H1 (cell line): ENCODE results near the gene RIT2. TPM values are rescaled to one million over a fixed set of nuclear protein-coding genes. Genes with fewer than 3 reads are reported as not detected.
A peak's percentile ranks its signal among the peaks of the same experiment; 100 is the strongest.

Experiments
- CTCF ChIA-PET: fragments of 300-600 bp; sonication (Branson Sonifier 250); formaldehyde crosslinking; loops from one replicate; lab custom pipeline; 2021; ENCODE audit not compliant: partially characterized antibody; lab: Charles Lee
- POLR2A ChIA-PET: fragments of 300-600 bp; sonication (Branson Sonifier 250); formaldehyde crosslinking; loops from one replicate; lab custom pipeline; 2021; ENCODE audit warnings: inconsistent platforms; ENCODE audit not compliant: partially characterized antibody; lab: Charles Lee
- DNase-seq, 2 experiments: peaks; one replicate each; pipeline versions ENCODE4 v3.0.0 to v3.0.0-alpha.2; 2010 to 2022; ENCODE audit warnings: low spot score in 2 of 2, low read depth in 1 of 2, mixed read lengths in 1 of 2
- FAIRE-seq: peaks from 2 replicates; lab custom pipeline; 2011; peaks lifted over from hg19 to GRCh38; lab: Jason Lieb, UNC
- H2AFZ ChIP-seq: 2 replicates; pipeline ENCODE4 v1.8.1; 2012; ENCODE audit warnings: low read length, inconsistent platforms
- H2AK5ac ChIP-seq: 2 replicates; pipeline ENCODE4 v1.6.1; 2013; ENCODE audit warnings: low read depth, low read length
- H2BK120ac ChIP-seq: replicated peaks from 2 replicates; pipeline ENCODE3; 2013; ENCODE audit warnings: low read depth, low read length, inconsistent platforms
- H2BK12ac ChIP-seq: 2 replicates; pipeline ENCODE4 v1.6.1; 2013; ENCODE audit warnings: low read depth, low read length
- H2BK15ac ChIP-seq: 2 replicates; pipeline ENCODE4 v1.6.1; 2013; ENCODE audit warnings: low read length
- H2BK20ac ChIP-seq: 2 replicates; pipeline ENCODE4 v1.6.1; 2013; ENCODE audit warnings: low read length
- H2BK5ac ChIP-seq: 2 replicates; pipeline ENCODE4 v1.6.1; 2013; ENCODE audit warnings: low read depth, low read length
- H3K14ac ChIP-seq: 2 replicates; pipeline ENCODE4 v1.6.1; 2013; ENCODE audit warnings: inconsistent platforms; ENCODE audit not compliant: insufficient read length
- H3K18ac ChIP-seq: 2 replicates; pipeline ENCODE4 v1.6.1; 2013; ENCODE audit warnings: low read length; ENCODE audit errors: extremely low read depth
- H3K23ac ChIP-seq: 2 replicates; pipeline ENCODE4 v1.6.1; 2013; ENCODE audit warnings: inconsistent platforms; ENCODE audit not compliant: insufficient read length
- H3K23me2 ChIP-seq: 2 replicates; pipeline ENCODE4 v1.6.1; 2013; ENCODE audit warnings: low read depth, low read length
- H3K27ac ChIP-seq: 2 replicates; pipeline ENCODE4 v1.6.1; 2011; ENCODE audit warnings: low read depth, low read length, inconsistent platforms
- H3K27me3 ChIP-seq, 4 experiments: replicated peaks in 1 of 4; 1 replicate in 1 of 4; 2 replicates in 3 of 4; pipeline versions ENCODE4 v1.6.1 to v1.8.1; 2011 to 2013; ENCODE audit warnings: low read length in 3 of 4, mild to moderate bottlenecking in 3 of 4, inconsistent platforms in 2 of 4, mixed read lengths in 2 of 4, moderate library complexity in 1 of 4; ENCODE audit not compliant: control insufficient read depth in 3 of 4, insufficient read depth in 3 of 4; ENCODE audit errors: extremely low read depth in 1 of 4
- H3K36me3 ChIP-seq, 4 experiments: 2 replicates each; pipeline versions ENCODE4 v1.6.1 to v1.8.1; 2011 to 2013; ENCODE audit warnings: mild to moderate bottlenecking in 4 of 4, low read length in 3 of 4, moderate library complexity in 2 of 4, control low read depth in 1 of 4, inconsistent platforms in 1 of 4; ENCODE audit not compliant: insufficient read depth in 4 of 4, control insufficient read depth in 2 of 4
- H3K4ac ChIP-seq: replicated peaks from 2 replicates; pipeline ENCODE3; 2013; ENCODE audit warnings: low read length, low read depth, mixed read lengths, inconsistent platforms; ENCODE audit not compliant: insufficient read length
- H3K4me1 ChIP-seq, 4 experiments: replicated peaks in 1 of 4; 1 replicate in 1 of 4; 2 replicates in 3 of 4; pipeline versions ENCODE4 v1.6.1 to v1.8.1; 2011 to 2013; ENCODE audit warnings: low read length in 3 of 4, inconsistent platforms in 2 of 4, mixed read lengths in 1 of 4; ENCODE audit not compliant: insufficient read depth in 4 of 4, control insufficient read depth in 3 of 4
- H3K4me2 ChIP-seq, 2 experiments: 2 replicates each; pipeline versions ENCODE4 v1.6.1 to v1.8.1; 2011 to 2013; ENCODE audit warnings: low read depth in 2 of 2, low read length in 2 of 2, control low read depth in 1 of 2, inconsistent platforms in 1 of 2, mild to moderate bottlenecking in 1 of 2; ENCODE audit not compliant: insufficient read depth in 1 of 2
- H3K4me3 ChIP-seq, 4 experiments: fragments of 200-600, 300-600 bp in 1 of 4; sonication (generic), shearing (Covaris generic), sonication (Bioruptor Twin) in 1 of 4; 2 replicates each; pipeline versions ENCODE4 v1.5.1 to v1.8.1; 2011 to 2016; ENCODE audit warnings: low read length in 4 of 4, low read depth in 3 of 4, control low read depth in 2 of 4, inconsistent platforms in 2 of 4, mild to moderate bottlenecking in 2 of 4, mixed read lengths in 1 of 4, moderate library complexity in 1 of 4; ENCODE audit not compliant: insufficient read depth in 2 of 4; ENCODE audit errors: extremely low read depth in 1 of 4
- H3K56ac ChIP-seq: replicated peaks from 2 replicates; pipeline ENCODE3; 2013; ENCODE audit warnings: low read depth, mild to moderate bottlenecking, mixed read lengths, low read length, inconsistent platforms; ENCODE audit not compliant: insufficient read length
- H3K79me1 ChIP-seq: 2 replicates; pipeline ENCODE4 v1.6.1; 2013; ENCODE audit warnings: low read depth, low read length, control low read depth
- H3K79me2 ChIP-seq, 2 experiments: 2 replicates each; pipeline versions ENCODE4 v1.6.1 to v1.8.1; 2012 to 2013; ENCODE audit warnings: low read length in 2 of 2, mild to moderate bottlenecking in 2 of 2, inconsistent platforms in 1 of 2; ENCODE audit not compliant: insufficient read depth in 2 of 2, control insufficient read depth in 1 of 2
- H3K9ac ChIP-seq, 4 experiments: replicated peaks in 1 of 4; 1 replicate in 1 of 4; 2 replicates in 3 of 4; pipeline versions ENCODE4 v1.6.1 to v1.8.1; 2011 to 2013; ENCODE audit warnings: low read depth in 3 of 4, low read length in 3 of 4, control low read depth in 2 of 4, mild to moderate bottlenecking in 2 of 4, moderate library complexity in 2 of 4, inconsistent platforms in 1 of 4; ENCODE audit errors: extremely low read depth in 1 of 4
- H3K9me3 ChIP-seq, 2 experiments: 2 replicates each; pipeline versions ENCODE4 v1.6.1 to v1.8.1; 2012 to 2013; ENCODE audit warnings: mild to moderate bottlenecking in 2 of 2, moderate library complexity in 2 of 2, control low read depth in 1 of 2, inconsistent platforms in 1 of 2, low read depth in 1 of 2, low read length in 1 of 2, mixed read lengths in 1 of 2; ENCODE audit not compliant: insufficient read depth in 2 of 2
- H4K20me1 ChIP-seq, 2 experiments: replicated peaks in 1 of 2; 2 replicates each; pipeline versions ENCODE3 to v1.8.1; 2011 to 2013; ENCODE audit warnings: inconsistent platforms in 2 of 2, low read length in 2 of 2, mild to moderate bottlenecking in 1 of 2; ENCODE audit not compliant: insufficient read depth in 2 of 2, control insufficient read depth in 1 of 2
- H4K5ac ChIP-seq: 2 replicates; pipeline ENCODE4 v1.6.1; 2013; ENCODE audit warnings: low read length, low read depth, mixed read lengths, inconsistent platforms; ENCODE audit not compliant: insufficient read length
- H4K8ac ChIP-seq: 2 replicates; pipeline ENCODE4 v1.8.0; 2013; ENCODE audit warnings: mild to moderate bottlenecking, moderate library complexity, low read length, inconsistent platforms; ENCODE audit not compliant: insufficient read depth; ENCODE audit errors: extremely low read depth
- H4K91ac ChIP-seq: replicated peaks from 2 replicates; pipeline ENCODE3; 2013; ENCODE audit warnings: low read length, mixed read lengths, inconsistent platforms; ENCODE audit not compliant: insufficient read length
- CBX5 ChIP-seq: fragments of 300-800, 300-1000 bp; sonication (generic); IDR thresholded peaks from 2 replicates; pipeline ENCODE4 v1.7.1; 2016; ENCODE audit warnings: antibody characterized with exemption, low read length, low read depth
- CBX8 ChIP-seq: fragments of 300-800, 300-1000 bp; sonication (generic); IDR thresholded peaks from 2 replicates; pipeline ENCODE4 v1.7.1; 2016; ENCODE audit warnings: low read depth, low read length, borderline replicate concordance
- CEBPB ChIP-seq: IDR thresholded peaks from 2 replicates; pipeline ENCODE4 v1.6.1; 2012; ENCODE audit warnings: low read depth, low read length
- CHD2 ChIP-seq: IDR thresholded peaks from 2 replicates; pipeline ENCODE4 v1.6.1; 2012; ENCODE audit warnings: low read length, improper control_type of control experiment
- GTF2F1 ChIP-seq: IDR thresholded peaks from 2 replicates; pipeline ENCODE4 v1.6.1; 2012; ENCODE audit warnings: low read depth, low read length, improper control_type of control experiment, borderline replicate concordance
- JUN ChIP-seq: IDR thresholded peaks from 2 replicates; pipeline ENCODE4 v1.6.1; 2011; ENCODE audit warnings: low read depth, mild to moderate bottlenecking, improper control_type of control experiment, low read length
- KDM1A ChIP-seq: fragments of 200-600, 300-600 bp; sonication (generic); IDR thresholded peaks from 2 replicates; pipeline ENCODE4 v1.7.1; 2016; ENCODE audit warnings: mild to moderate bottlenecking, low read length, borderline replicate concordance
- POLR2A ChIP-seq, 2 experiments: IDR thresholded peaks; 1 replicate in 1 of 2; 2 replicates in 1 of 2; pipeline ENCODE4 v1.6.1; 2011; ENCODE audit warnings: low read depth in 2 of 2, low read length in 2 of 2, mild to moderate bottlenecking in 2 of 2; ENCODE audit errors: control extremely low read depth in 1 of 2
- POU5F1 ChIP-seq: IDR thresholded peaks from 2 replicates; pipeline ENCODE4 v1.6.1; 2011; ENCODE audit warnings: low read depth, mild to moderate bottlenecking, low read length, moderate library complexity
- RBBP5 ChIP-seq: IDR thresholded peaks from 2 replicates; pipeline ENCODE4 v1.7.1; 2012; ENCODE audit warnings: low read depth, mild to moderate bottlenecking, inconsistent platforms, low read length, moderate library complexity, borderline replicate concordance
- RFX5 ChIP-seq: IDR thresholded peaks from 2 replicates; pipeline ENCODE4 v1.6.1; 2011; ENCODE audit warnings: low read depth, low read length, improper control_type of control experiment, borderline replicate concordance
- SIRT6 ChIP-seq: IDR thresholded peaks from one replicate; pipeline ENCODE4 v1.7.1; 2012; ENCODE audit warnings: low read length, inconsistent platforms
- SUZ12 ChIP-seq: fragments of 200-600 bp; sonication (generic); IDR thresholded peaks from 2 replicates; pipeline ENCODE4 v1.6.1; 2012; ENCODE audit warnings: mild to moderate bottlenecking, inconsistent platforms, low read length, moderate library complexity, mixed read lengths
- YY1 ChIP-seq: IDR thresholded peaks from 2 replicates; pipeline ENCODE4 v1.6.1; 2011; ENCODE audit warnings: low read depth, mild to moderate bottlenecking, low read length
- WGBS, 2 experiments: shearing (Covaris generic) in 1 of 2; methylation state at CpG; one replicate each; pipeline versions ENCODE4 v1.1.6 to v1.1.7; 2013 to 2015; ENCODE audit warnings: low lambda C conversion rate in 2 of 2, mixed read lengths in 2 of 2, inconsistent platforms in 1 of 2, low coverage in 1 of 2, missing lambda C conversion rate in 1 of 2; ENCODE audit not compliant: insufficient replicate concordance in 2 of 2, insufficient coverage in 1 of 2, insufficient read length in 1 of 2; ENCODE audit errors: extremely low coverage in 1 of 2, missing lambda C conversion rate in 1 of 2; 5-methylcytosine and 5-hydroxymethylcytosine counted together
- polyA plus RNA-seq, 7 experiments: library from polyadenylated mRNA; depleted of rRNA in 3 of 7; stranded (reverse) in 5 of 7; unstranded in 2 of 7; fragments of >200 nt in 5 of 7; fragments of 200-250 nt in 2 of 7; gene quantifications; 1 replicate in 5 of 7; 2 replicates in 1 of 7; 4 replicates in 1 of 7; pipeline versions ENCODE4 v1.2.1 to v1.2.3, GENCODE V29; 2011 to 2013; ENCODE audit warnings: missing spikeins in 2 of 7, mixed read lengths in 2 of 7
- total RNA-seq: library from RNA; stranded (reverse); fragmentation: NEBNext Ultra II Directional; extraction: Animal tissue kit (Norgen Biotek cat#: 25700); gene quantifications from 2 replicates; pipeline ENCODE4 v1.2.1, GENCODE V29; 2021
- TF ChIP-seq, protein P1 (sequence below): IDR thresholded peaks from 2 replicates; pipeline ENCODE4 v1.6.1; 2011; ENCODE audit warnings: low read depth, mild to moderate bottlenecking, low read length; ENCODE audit not compliant: insufficient read depth

RIT2 gene
- total and polyA plus RNA-seq, 2 of the 8 experiments (the other 6 are each of a cell fraction or from before 2014, with no cell fraction given), result 0.67 to 3.2 TPM

DNA sequence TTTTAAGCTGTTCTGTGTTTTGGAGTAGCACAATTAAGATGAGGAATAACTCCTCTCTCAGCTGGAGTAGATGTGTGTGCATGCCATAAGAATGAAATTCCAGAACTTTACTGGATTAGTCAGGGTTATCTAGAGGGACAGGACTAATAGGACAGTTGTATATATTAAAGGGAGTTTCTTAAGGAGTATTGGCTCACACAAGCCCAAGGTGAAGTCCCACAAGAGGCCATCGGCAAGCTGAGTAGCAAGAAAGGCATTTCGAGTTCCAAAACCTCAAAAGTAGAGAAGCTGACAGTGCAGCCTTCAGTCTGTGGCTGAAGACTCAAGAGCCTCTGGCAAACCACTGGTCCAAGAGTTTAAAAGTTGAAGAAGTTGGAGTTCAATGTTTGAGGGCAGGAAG lies 113.7 kb downstream of the RIT2 start:
- H4K8ac ChIP-seq, result no peak overlapping the region
- no peak for DNase-seq
- no peak overlapping the region for H2AK5ac ChIP-seq
- 80% methylated on average over 2 of the region's 2 CpGs; no CpG with 5 or more reads in 1 of the 2 experiments for WGBS, 2 experiments
- no peaks in the 10 kb centered on the region for H3K36me3 ChIP-seq
- H4K20me1 ChIP-seq, result no peaks in the 10 kb centered on the region
- ChIA-PET CTCF (interaction anchor here (0.6 kb wide), 1 partner anchor 61 kb away, joined by 4 read pairs; no protein-coding TSS in a partner anchor), POLR2A (no interaction called here)
- H2BK20ac ChIP-seq, result no peak overlapping the region
- H3K14ac ChIP-seq, result no peak overlapping the region
- H3K79me2 ChIP-seq, result no peaks in the 10 kb centered on the region
- no peak overlapping the region for H2BK12ac ChIP-seq
- no peak overlapping the region for H3K56ac ChIP-seq
- no peaks in the 10 kb centered on the region for H3K79me1 ChIP-seq
- H4K5ac ChIP-seq, result no peak overlapping the region
- no peak for FAIRE-seq
- no peak overlapping the region for H3K18ac ChIP-seq
- H2BK5ac ChIP-seq, result no peak overlapping the region
- no peak overlapping the region for H3K9ac ChIP-seq
- H3K4me1 ChIP-seq, result peaks cover 0 to 6% (median 2%) of the 10 kb centered on the region in 4 experiments; a peak in 2 of 7 replicates
- H3K27ac ChIP-seq, result no peak overlapping the region
- no peak overlapping the region for H3K4me3 ChIP-seq
- no peak overlapping the region for H2BK15ac ChIP-seq
- no peak overlapping the region for H2BK120ac ChIP-seq
- no peaks in the 10 kb centered on the region for H3K27me3 ChIP-seq
- H3K4ac ChIP-seq, result no peak overlapping the region
- H2AFZ ChIP-seq, result 0 out of 2 replicates have a peak overlapping the region, but pooled peaks have one; percentile 74
- no peak overlapping the region for H3K23ac ChIP-seq
- no peaks in the 10 kb centered on the region; the same call in 1 of the 2 replicates for H3K23me2 ChIP-seq
- H3K4me2 ChIP-seq, result no peak overlapping the region
- no peaks in the 10 kb centered on the region for H3K9me3 ChIP-seq
- no peak overlapping the region for H4K91ac ChIP-seq
- TF ChIP-seq RFX5, result no peak
- no peak for TF ChIP-seq RBBP5
- no peak for TF ChIP-seq YY1
- no peak for TF ChIP-seq JUN
- TF ChIP-seq, protein P1, sequence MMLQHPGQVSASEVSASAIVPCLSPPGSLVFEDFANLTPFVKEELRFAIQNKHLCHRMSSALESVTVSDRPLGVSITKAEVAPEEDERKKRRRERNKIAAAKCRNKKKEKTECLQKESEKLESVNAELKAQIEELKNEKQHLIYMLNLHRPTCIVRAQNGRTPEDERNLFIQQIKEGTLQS, result no peak
- TF ChIP-seq CEBPB, result no peak
- no peak for TF ChIP-seq CHD2
- no peak for TF ChIP-seq CBX5
- TF ChIP-seq SUZ12, result no peak
- no peak for TF ChIP-seq KDM1A
- no peak for TF ChIP-seq CBX8
- TF ChIP-seq SIRT6, result no peak
- TF ChIP-seq POU5F1, result no peak
- TF ChIP-seq GTF2F1, result no peak
- TF ChIP-seq POLR2A (IDR thresholded peaks at IDR 0.05; ENCODE audit: control extremely low read depth in 1 of 2, low read depth in 2 of 2, low read length in 2 of 2), result no peak
